HepG2 (cell line): ENCODE data around the gene MYLK. TPM values are rescaled to one million over a fixed set of nuclear protein-coding genes. Genes with fewer than 3 reads are reported as not detected.
A peak's percentile ranks its signal among the peaks of the same experiment; 100 is the strongest.

Experiments
- CBFB ChIP-seq: sonication (generic); formaldehyde crosslinking; IDR thresholded peaks from 2 replicates; pipeline ENCODE4 v1.4.0; 2020; ENCODE audit warnings: missing genetic modification reagents
- FOXA3 ChIP-seq: IDR thresholded peaks from 2 replicates; pipeline ENCODE4 v1.6.1; 2016; ENCODE audit warnings: missing genetic modification reagents, missing compliant biosample characterization
- HNF4G ChIP-seq, 2 experiments: sonication (generic) in 1 of 2; formaldehyde crosslinking in 1 of 2; IDR thresholded peaks; 2 replicates each; pipeline versions ENCODE4 v1.4.0 to v1.6.1; 2011 to 2020; ENCODE audit warnings: borderline replicate concordance in 2 of 2, low read depth in 2 of 2, mild to moderate bottlenecking in 2 of 2, low read length in 1 of 2, missing genetic modification reagents in 1 of 2, moderate library complexity in 1 of 2
- JUNB ChIP-seq: sonication (generic); formaldehyde crosslinking; IDR thresholded peaks from 2 replicates; pipeline ENCODE4 v1.8.0; 2022; ENCODE audit warnings: missing genetic modification reagents, mild to moderate bottlenecking, borderline replicate concordance
- KAT8 ChIP-seq: IDR thresholded peaks from 2 replicates; pipeline ENCODE4 v1.6.1; 2016; ENCODE audit warnings: missing genetic modification reagents, missing compliant biosample characterization
- KDM1A ChIP-seq: IDR thresholded peaks from 2 replicates; pipeline ENCODE4 v1.6.1; 2016; ENCODE audit warnings: missing compliant biosample characterization
- NR2F2 ChIP-seq: IDR thresholded peaks from 2 replicates; pipeline ENCODE4 v1.6.1; 2012; ENCODE audit warnings: low read depth, inconsistent platforms, borderline replicate concordance
- ONECUT2 ChIP-seq: sonication (generic); formaldehyde crosslinking; IDR thresholded peaks from 2 replicates; pipeline ENCODE4 v1.4.0; 2020; ENCODE audit warnings: missing genetic modification reagents
- PHF21A ChIP-seq: sonication (generic); formaldehyde crosslinking; IDR thresholded peaks from 2 replicates; pipeline ENCODE4 v1.5.0; 2020; ENCODE audit warnings: mild to moderate bottlenecking, missing genetic modification reagents
- PPARG ChIP-seq: conservative IDR thresholded peaks from 2 replicates; pipeline ENCODE4 v1.6.1; 2016; ENCODE audit warnings: missing biosample characterization, missing genetic modification reagents
- SOX6 ChIP-seq, 2 experiments: fragments of 450-650 bp in 1 of 2; sonication (generic) in 1 of 2; formaldehyde crosslinking in 1 of 2; IDR thresholded peaks; 2 replicates each; pipeline versions ENCODE4 v1.4.0 to v1.6.1; 2017 to 2020; ENCODE audit warnings: antibody characterized with exemption in 1 of 2, mild to moderate bottlenecking in 1 of 2, missing genetic modification reagents in 1 of 2
- ZBTB1 ChIP-seq: sonication (generic); formaldehyde crosslinking; IDR thresholded peaks from 2 replicates; pipeline ENCODE4 v1.4.0; 2020; ENCODE audit warnings: missing genetic modification reagents, borderline replicate concordance
- ZBTB20 ChIP-seq: sonication (generic); formaldehyde crosslinking; IDR thresholded peaks from 2 replicates; pipeline ENCODE4 v1.8.1; 2023; ENCODE audit warnings: missing genetic modification reagents, low read depth, mild to moderate bottlenecking, borderline replicate concordance
- ZC3H4 ChIP-seq: sonication (generic); formaldehyde crosslinking; IDR thresholded peaks from 2 replicates; pipeline ENCODE4 v1.4.0; 2020; ENCODE audit warnings: missing genetic modification reagents, borderline replicate concordance
- ZNF564 ChIP-seq: sonication (generic); formaldehyde crosslinking; IDR thresholded peaks from 2 replicates; pipeline ENCODE4 v1.8.1; 2023; ENCODE audit warnings: mild to moderate bottlenecking, missing genetic modification reagents
- ZNF678 ChIP-seq: sonication (generic); formaldehyde crosslinking; IDR thresholded peaks from 2 replicates; pipeline ENCODE4 v1.4.0; 2020; ENCODE audit warnings: mild to moderate bottlenecking, missing genetic modification reagents
- ZNF747 ChIP-seq: sonication (generic); formaldehyde crosslinking; IDR thresholded peaks from 2 replicates; pipeline ENCODE4 v1.8.1; 2023; ENCODE audit warnings: missing genetic modification reagents, mild to moderate bottlenecking, borderline replicate concordance
- ZNF776 ChIP-seq: sonication (generic); formaldehyde crosslinking; IDR thresholded peaks from 2 replicates; pipeline ENCODE4 v1.4.0; 2020; ENCODE audit warnings: mild to moderate bottlenecking, missing genetic modification reagents
- polyA plus RNA-seq, 8 experiments: library from polyadenylated mRNA; depleted of rRNA in 3 of 8; stranded (reverse) in 7 of 8; unstranded in 1 of 8; fragments of >200 nt; fragmentation: Illumina TruSeq in 4 of 8; extraction: Trizol in 4 of 8; gene quantifications; 2 replicates each; pipeline versions ENCODE4 v1.2.1 to v1.2.3, GENCODE V29; 2011 to 2016; ENCODE audit warnings: low read depth in 4 of 8, missing spikeins in 1 of 8, mixed read lengths in 1 of 8; ENCODE audit not compliant: insufficient read depth in 1 of 8
- total RNA-seq, 5 experiments: library from RNA; depleted of rRNA; stranded (reverse); fragments of >200 nt; fragmentation: Illumina TruSeq; extraction: Trizol; gene quantifications; 2 replicates each; pipeline ENCODE4 v1.2.3, GENCODE V29; 2016; ENCODE audit warnings: low read depth in 1 of 5
- TF ChIP-seq, protein P1 (sequence below): sonication (generic); formaldehyde crosslinking; IDR thresholded peaks from 2 replicates; pipeline ENCODE4 v1.5.1; 2020; ENCODE audit warnings: missing genetic modification reagents, mild to moderate bottlenecking, borderline replicate concordance
- TF ChIP-seq, protein P2 (sequence below): sonication (generic); formaldehyde crosslinking; IDR thresholded peaks from 2 replicates; pipeline ENCODE4 v1.5.0; 2020; ENCODE audit warnings: missing genetic modification reagents
- TF ChIP-seq, protein P3 (sequence below): sonication (generic); formaldehyde crosslinking; IDR thresholded peaks from 2 replicates; pipeline ENCODE4 v1.4.0; 2020; ENCODE audit warnings: mild to moderate bottlenecking, low read depth, missing genetic modification reagents
- TF ChIP-seq, protein P4 (sequence below): sonication (generic); formaldehyde crosslinking; IDR thresholded peaks from 2 replicates; pipeline ENCODE4 v1.4.0; 2020; ENCODE audit warnings: missing genetic modification reagents

The MYLK gene
- total and polyA plus RNA-seq, 2 of the 13 experiments (the other 11 are each of a cell fraction or from before 2014, with no cell fraction given), result 10.6 to 34.9 TPM

DNA sequence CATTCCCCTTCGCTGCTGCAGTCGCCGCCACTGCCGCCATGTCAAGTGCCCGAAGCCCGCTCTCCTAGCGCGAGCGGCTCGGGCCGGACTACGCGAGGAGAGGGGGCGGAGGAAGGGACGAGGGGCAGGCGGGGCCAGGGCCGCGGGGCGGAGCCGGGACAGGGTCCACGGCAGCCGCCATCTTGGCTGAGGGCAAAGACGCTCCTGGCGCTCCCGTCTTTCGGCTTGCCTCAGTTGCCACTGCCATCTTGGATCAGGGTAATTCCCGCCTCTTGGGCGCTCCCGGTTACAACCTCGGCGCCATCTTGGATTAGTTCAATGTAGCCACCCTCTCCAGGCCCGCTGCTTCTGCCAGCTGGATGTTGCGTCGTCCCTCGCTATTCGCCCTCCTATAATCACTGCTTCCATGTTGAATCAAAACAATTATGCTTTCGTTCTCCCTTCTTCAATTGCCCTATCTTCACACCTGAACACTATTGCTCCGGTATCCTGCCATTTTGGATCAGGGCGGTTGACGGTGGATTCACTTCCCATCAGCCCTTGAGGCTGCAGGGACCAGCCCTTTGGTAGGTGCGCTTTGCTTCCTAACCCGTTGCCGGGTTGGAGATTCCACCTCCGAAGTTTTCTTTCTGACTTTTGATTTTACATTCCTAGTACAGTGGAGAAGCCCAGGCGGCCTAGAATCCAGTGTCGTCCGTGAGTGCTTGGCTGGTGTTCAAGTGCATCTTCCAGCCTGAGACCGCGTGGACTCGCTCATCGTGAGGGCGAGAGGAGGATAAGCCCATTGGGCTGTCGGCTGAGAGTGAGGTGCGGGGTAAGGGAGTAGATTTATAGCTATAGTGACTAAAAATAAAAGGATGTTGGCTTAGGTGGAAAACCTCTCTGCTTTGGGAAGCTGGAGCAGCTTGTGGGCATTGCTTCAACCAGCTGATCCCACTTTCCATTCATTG, 298.9 kb downstream of the MYLK start, which contains the start of gene HACD2 (continued):
- peak; percentile 49; the same call in 1 of the 2 replicates for TF ChIP-seq ZNF747
- TF ChIP-seq PHF21A, result no peak
- TF ChIP-seq, protein P1, sequence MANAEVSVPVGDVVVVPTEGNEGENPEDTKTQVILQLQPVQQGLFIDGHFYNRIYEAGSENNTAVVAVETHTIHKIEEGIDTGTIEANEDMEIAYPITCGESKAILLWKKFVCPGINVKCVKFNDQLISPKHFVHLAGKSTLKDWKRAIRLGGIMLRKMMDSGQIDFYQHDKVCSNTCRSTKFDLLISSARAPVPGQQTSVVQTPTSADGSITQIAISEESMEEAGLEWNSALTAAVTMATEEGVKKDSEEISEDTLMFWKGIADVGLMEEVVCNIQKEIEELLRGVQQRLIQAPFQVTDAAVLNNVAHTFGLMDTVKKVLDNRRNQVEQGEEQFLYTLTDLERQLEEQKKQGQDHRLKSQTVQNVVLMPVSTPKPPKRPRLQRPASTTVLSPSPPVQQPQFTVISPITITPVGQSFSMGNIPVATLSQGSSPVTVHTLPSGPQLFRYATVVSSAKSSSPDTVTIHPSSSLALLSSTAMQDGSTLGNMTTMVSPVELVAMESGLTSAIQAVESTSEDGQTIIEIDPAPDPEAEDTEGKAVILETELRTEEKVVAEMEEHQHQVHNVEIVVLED, result peak; percentile 66; the same call in 1 of the 2 replicates
- TF ChIP-seq ZNF678 (CRISPR knock-in tag), result peak; percentile 26; the same call in 1 of the 2 replicates
- peak; percentile 85 for TF ChIP-seq KAT8 (CRISPR knock-in tag)
- no peak for TF ChIP-seq KDM1A (CRISPR knock-in tag)
- no peak for TF ChIP-seq PPARG (CRISPR knock-in tag)
- TF ChIP-seq HNF4G (IDR thresholded peaks at IDR 0.05; ENCODE audit: borderline replicate concordance, low read depth, low read length), result peak; percentile 13; the same call in 1 of the 2 replicates
- no peak for TF ChIP-seq HNF4G (CRISPR knock-in tag; IDR thresholded peaks at IDR 0.05; ENCODE audit: borderline replicate concordance, low read depth)
- peak; percentile 70; the same call in 1 of the 2 replicates for TF ChIP-seq ZNF564 (CRISPR knock-in tag)
- no peak for TF ChIP-seq ZNF776
- no peak for TF ChIP-seq ZBTB1 (CRISPR knock-in tag)
- TF ChIP-seq, protein P2, sequence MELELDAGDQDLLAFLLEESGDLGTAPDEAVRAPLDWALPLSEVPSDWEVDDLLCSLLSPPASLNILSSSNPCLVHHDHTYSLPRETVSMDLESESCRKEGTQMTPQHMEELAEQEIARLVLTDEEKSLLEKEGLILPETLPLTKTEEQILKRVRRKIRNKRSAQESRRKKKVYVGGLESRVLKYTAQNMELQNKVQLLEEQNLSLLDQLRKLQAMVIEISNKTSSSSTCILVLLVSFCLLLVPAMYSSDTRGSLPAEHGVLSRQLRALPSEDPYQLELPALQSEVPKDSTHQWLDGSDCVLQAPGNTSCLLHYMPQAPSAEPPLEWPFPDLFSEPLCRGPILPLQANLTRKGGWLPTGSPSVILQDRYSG (CRISPR knock-in tag), result no peak; the same call in 1 of the 2 replicates
- TF ChIP-seq, protein P3, sequence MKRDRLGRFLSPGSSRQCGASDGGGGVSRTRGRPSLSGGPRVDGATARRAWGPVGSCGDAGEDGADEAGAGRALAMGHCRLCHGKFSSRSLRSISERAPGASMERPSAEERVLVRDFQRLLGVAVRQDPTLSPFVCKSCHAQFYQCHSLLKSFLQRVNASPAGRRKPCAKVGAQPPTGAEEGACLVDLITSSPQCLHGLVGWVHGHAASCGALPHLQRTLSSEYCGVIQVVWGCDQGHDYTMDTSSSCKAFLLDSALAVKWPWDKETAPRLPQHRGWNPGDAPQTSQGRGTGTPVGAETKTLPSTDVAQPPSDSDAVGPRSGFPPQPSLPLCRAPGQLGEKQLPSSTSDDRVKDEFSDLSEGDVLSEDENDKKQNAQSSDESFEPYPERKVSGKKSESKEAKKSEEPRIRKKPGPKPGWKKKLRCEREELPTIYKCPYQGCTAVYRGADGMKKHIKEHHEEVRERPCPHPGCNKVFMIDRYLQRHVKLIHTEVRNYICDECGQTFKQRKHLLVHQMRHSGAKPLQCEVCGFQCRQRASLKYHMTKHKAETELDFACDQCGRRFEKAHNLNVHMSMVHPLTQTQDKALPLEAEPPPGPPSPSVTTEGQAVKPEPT (CRISPR knock-in tag), result no peak
- peak; percentile 86 for TF ChIP-seq ZC3H4 (CRISPR knock-in tag)
- TF ChIP-seq ZBTB20 (CRISPR knock-in tag), result no peak
- TF ChIP-seq JUNB, result no peak
- TF ChIP-seq SOX6 (IDR thresholded peaks at IDR 0.05), result no peak
- peak; percentile 81 for TF ChIP-seq SOX6 (CRISPR knock-in tag; IDR thresholded peaks at IDR 0.05)
- TF ChIP-seq, protein P4, sequence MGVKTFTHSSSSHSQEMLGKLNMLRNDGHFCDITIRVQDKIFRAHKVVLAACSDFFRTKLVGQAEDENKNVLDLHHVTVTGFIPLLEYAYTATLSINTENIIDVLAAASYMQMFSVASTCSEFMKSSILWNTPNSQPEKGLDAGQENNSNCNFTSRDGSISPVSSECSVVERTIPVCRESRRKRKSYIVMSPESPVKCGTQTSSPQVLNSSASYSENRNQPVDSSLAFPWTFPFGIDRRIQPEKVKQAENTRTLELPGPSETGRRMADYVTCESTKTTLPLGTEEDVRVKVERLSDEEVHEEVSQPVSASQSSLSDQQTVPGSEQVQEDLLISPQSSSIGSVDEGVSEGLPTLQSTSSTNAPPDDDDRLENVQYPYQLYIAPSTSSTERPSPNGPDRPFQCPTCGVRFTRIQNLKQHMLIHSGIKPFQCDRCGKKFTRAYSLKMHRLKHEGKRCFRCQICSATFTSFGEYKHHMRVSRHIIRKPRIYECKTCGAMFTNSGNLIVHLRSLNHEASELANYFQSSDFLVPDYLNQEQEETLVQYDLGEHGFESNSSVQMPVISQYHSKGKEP (CRISPR knock-in tag), result peak; percentile 84; the same call in 1 of the 2 replicates
- TF ChIP-seq ONECUT2 (CRISPR knock-in tag), result no peak
- TF ChIP-seq CBFB (CRISPR knock-in tag), result peak; percentile 27; the same call in 1 of the 2 replicates
- TF ChIP-seq NR2F2, result peak; percentile 20; the same call in 1 of the 2 replicates
- peak; percentile 47; the same call in 1 of the 2 replicates for TF ChIP-seq FOXA3 (CRISPR knock-in tag)
